Measurements from ENCODE around the gene ETV3L.

GRCh38 chr1:157086299-157086698, 13.3 kb downstream of the ETV3L start:
- TF ChIP-seq CTCF (IDR thresholded peaks at IDR 0.05; ENCODE audit: borderline replicate concordance, extremely low read depth, low read length, poor library complexity, severe bottlenecking) = no peak
- TF ChIP-seq EZH2 (IDR thresholded peaks at IDR 0.05; ENCODE audit: borderline replicate concordance, low read depth, low read length, severe bottlenecking) = no peak

Data from DND-41 (cell line).